ENCODE measurements around the gene PTOV1. TPM values are rescaled to one million over a fixed set of nuclear protein-coding genes. Genes with fewer than 3 reads are reported as not detected.
A peak's percentile ranks its signal among the peaks of the same experiment; 100 is the strongest.

PTOV1 gene
- total RNA-seq, 1 experiment from 2014 or later: 296 TPM

GRCh38 chr19:49845414-49845813 lies 5.5 kb upstream of the PTOV1 start:
- ChIA-PET CTCF (interaction anchor here (0.6 to 1.9 kb wide), 5 partner anchors 13 to 128 kb away, joined by 3 to 9 read pairs (median 3); no protein-coding TSS in a partner anchor), POLR2A (no interaction called here)
- Mint-ChIP-seq H3K4me3 (no peak overlapping the region), H3K27me3 (ENCODE audit: low read depth) (no peaks in the 10 kb centered on the region; the same call in 1 of the 2 replicates), H3K9me3 (peaks cover 10% of the 10 kb centered on the region), H3K4me1 (peaks cover 9% of the 10 kb centered on the region), H3K36me3 (peaks cover 16% of the 10 kb centered on the region), H3K27ac (no peak overlapping the region)
- ATAC-seq: no peak
- no peak for TF ChIP-seq IRF1 (CRISPR knock-in tag; IDR thresholded peaks at IDR 0.05)
- TF ChIP-seq FOXK1 (CRISPR knock-in tag; IDR thresholded peaks at IDR 0.05): no peak
- TF ChIP-seq GRHL2 (CRISPR knock-in tag; IDR thresholded peaks at IDR 0.05; ENCODE audit: insufficient replicate concordance, severe bottlenecking): no peak
- no peak for TF ChIP-seq ZMAT4 (CRISPR knock-in tag; IDR thresholded peaks at IDR 0.05)
- no peak for TF ChIP-seq PRDM15 (CRISPR knock-in tag; IDR thresholded peaks at IDR 0.05)
- TF ChIP-seq AR (CRISPR knock-in tag; IDR thresholded peaks at IDR 0.05): no peak
- TF ChIP-seq FOXJ3 (CRISPR knock-in tag; IDR thresholded peaks at IDR 0.05; ENCODE audit: borderline replicate concordance): no peak
- TF ChIP-seq MLX (CRISPR knock-in tag; IDR thresholded peaks at IDR 0.05): no peak
- no peak for TF ChIP-seq ZNF263 (CRISPR knock-in tag; IDR thresholded peaks at IDR 0.05; ENCODE audit: low read depth)
- no peak for TF ChIP-seq JUN (CRISPR knock-in tag; IDR thresholded peaks at IDR 0.05)
- no peak for TF ChIP-seq ZNF396 (CRISPR knock-in tag; IDR thresholded peaks at IDR 0.05; ENCODE audit: borderline replicate concordance)
- no peak for TF ChIP-seq ZNF138 (CRISPR knock-in tag; conservative IDR thresholded peaks at IDR 0.05)
- TF ChIP-seq JAZF1 (CRISPR knock-in tag; IDR thresholded peaks at IDR 0.05): no peak
- no peak for TF ChIP-seq PRRX2 (CRISPR knock-in tag; IDR thresholded peaks at IDR 0.05)
- no peak for TF ChIP-seq HMGA2 (CRISPR knock-in tag; IDR thresholded peaks at IDR 0.05)
- no peak for DNase-seq (ENCODE audit: low spot score)

- H3K36me3 Mint-ChIP-seq: peaks cover 12% of the 10 kb centered on the region
- POLR2A ChIA-PET: no interaction called here
- TF ChIP-seq MXD4 (CRISPR knock-in tag; IDR thresholded peaks at IDR 0.05; ENCODE audit: borderline replicate concordance) (no peak), ZNF121 (CRISPR knock-in tag; IDR thresholded peaks at IDR 0.05) (peak; percentile 74; the same call in 1 of the 2 replicates)
- DNase-seq (ENCODE audit: low spot score) (no peak), ATAC-seq (no peak)
- peaks cover 10% of the 10 kb centered on the region for H3K9me3 Mint-ChIP-seq
- no peaks in the 10 kb centered on the region; the same call in 1 of the 2 replicates for H3K27me3 Mint-ChIP-seq (ENCODE audit: low read depth)
- no peak overlapping the region for H3K27ac Mint-ChIP-seq
- H3K4me3 Mint-ChIP-seq: no peak overlapping the region
- peaks cover 9% of the 10 kb centered on the region for H3K4me1 Mint-ChIP-seq
- CTCF ChIA-PET: no interaction called here
These were observed 4.6 kb upstream of the PTOV1 start for GRCh38 chr19:49846408-49846807.

All from WTC11 (cell line).